ENCODE results near the gene AMOT.

Gene AMOT

GRCh38 chrX:112839856-112840255 is 775 bp downstream of the AMOT start:
- DNase-seq, result no peak

- no peak for DNase-seq
These were observed 3.1 kb downstream of the AMOT start for GRCh38 chrX:112837531-112837930.

- no peak for DNase-seq
These were observed 5.6 kb downstream of the AMOT start for GRCh38 chrX:112835019-112835418.

GRCh38 chrX:112834031-112834845 is 6.4 kb downstream of the AMOT start:
- DNase-seq, result no peak

- DNase-seq, result no peak
These were observed 8.0 kb downstream of the AMOT start for GRCh38 chrX:112832481-112833095.

GRCh38 chrX:112830540-112830939 is 10.1 kb downstream of the AMOT start:
- no peak for DNase-seq

GRCh38 chrX:112827292-112827903 is 13.2 kb downstream of the AMOT start:
- DNase-seq, result no peak

- no peak for DNase-seq
These were observed 14.6 kb downstream of the AMOT start for GRCh38 chrX:112826023-112826422.

- no peak for DNase-seq
These were observed 17.7 kb downstream of the AMOT start for GRCh38 chrX:112822892-112823291.

GRCh38 chrX:112820364-112821268 is 20.0 kb downstream of the AMOT start:
- no peak for DNase-seq

- no peak for DNase-seq
These were observed 20.8 kb downstream of the AMOT start for GRCh38 chrX:112819813-112820212.

GRCh38 chrX:112819008-112819640 is 21.5 kb downstream of the AMOT start:
- no peak for DNase-seq

GRCh38 chrX:112818114-112819007 is 22.3 kb downstream of the AMOT start:
- no peak for DNase-seq

- DNase-seq, result no peak
These were observed 23.7 kb downstream of the AMOT start for GRCh38 chrX:112816908-112817307.

- no peak for DNase-seq
These were observed 26.1 kb downstream of the AMOT start for GRCh38 chrX:112814496-112814895.

- no peak for DNase-seq
These were observed 27.9 kb downstream of the AMOT start for GRCh38 chrX:112812741-112813140.

GRCh38 chrX:112808651-112809195 is 31.9 kb downstream of the AMOT start:
- no peak for DNase-seq

- no peak for DNase-seq
These were observed 32.6 kb downstream of the AMOT start for GRCh38 chrX:112808007-112808406.

GRCh38 chrX:112803060-112803459 is 37.6 kb downstream of the AMOT start:
- no peak for DNase-seq

GRCh38 chrX:112802541-112802940 is 38.1 kb downstream of the AMOT start:
- DNase-seq, result no peak

Data from MV-4-11 (cell line).